MM.1S (cell line): ENCODE results near the gene PARK7.
"Not testable (repeated sequence)": the region's sequence is repeated elsewhere in the genome, so short reads cannot be mapped to it uniquely, and the experiment has no call there.

Source experiments
- DNase-seq: peaks from one replicate; pipeline ENCODE4 v3.0.0-alpha.2; 2015
- H2AFZ ChIP-seq: fragments of 300-600 bp; sonication (generic); 2 replicates; pipeline ENCODE4 v1.6.0; 2016; ENCODE audit warnings: antibody characterized with exemption, low read length
- H3F3A ChIP-seq: fragments of 300-600 bp; sonication (generic); 2 replicates; pipeline ENCODE4 v1.6.1; 2016; ENCODE audit warnings: mild to moderate bottlenecking, antibody characterized with exemption, low read length, moderate library complexity, mixed read lengths; ENCODE audit not compliant: insufficient read depth
- H3K27ac ChIP-seq: fragments of 300-600 bp; sonication (generic); 2 replicates; pipeline ENCODE4 v1.5.1; 2016; ENCODE audit warnings: mild to moderate bottlenecking, low read length
- H3K27me3 ChIP-seq: fragments of 300-600 bp; sonication (generic); replicated peaks from 2 replicates; pipeline ENCODE4 v1.6.0; 2016; ENCODE audit warnings: low read length; ENCODE audit not compliant: insufficient read depth
- H3K36me3 ChIP-seq: fragments of 300-600 bp; sonication (generic); replicated peaks from 2 replicates; pipeline ENCODE4 v1.6.1; 2016; ENCODE audit warnings: mild to moderate bottlenecking, low read length, mixed read lengths; ENCODE audit not compliant: insufficient read depth
- H3K4me1 ChIP-seq: fragments of 300-600 bp; sonication (generic); 2 replicates; pipeline ENCODE4 v1.6.1; 2016; ENCODE audit warnings: low read length, mixed read lengths
- H3K4me2 ChIP-seq: fragments of 300-600 bp; sonication (generic); 2 replicates; pipeline ENCODE4 v1.6.0; 2016; ENCODE audit warnings: low read depth, low read length
- H3K4me3 ChIP-seq: fragments of 300-600 bp; sonication (generic); 2 replicates; pipeline ENCODE4 v1.5.1; 2016; ENCODE audit warnings: low read length, mixed read lengths
- H3K79me2 ChIP-seq: fragments of 300-600 bp; sonication (generic); 2 replicates; pipeline ENCODE4 v1.6.1; 2016; ENCODE audit warnings: mixed run types, low read length, mixed read lengths
- H3K9ac ChIP-seq: fragments of 300-600 bp; sonication (generic); 2 replicates; pipeline ENCODE4 v1.6.1; 2016; ENCODE audit warnings: low read length, mixed read lengths
- H3K9me2 ChIP-seq: fragments of 300-600 bp; sonication (generic); replicated peaks from 2 replicates; pipeline ENCODE4 v1.6.1; 2016; ENCODE audit warnings: mild to moderate bottlenecking, low read length, mixed read lengths; ENCODE audit not compliant: insufficient read depth
- H3K9me3 ChIP-seq: fragments of 300-600 bp; sonication (generic); replicated peaks from 2 replicates; pipeline ENCODE4 v1.6.1; 2016; ENCODE audit warnings: mild to moderate bottlenecking, low read length, mixed read lengths; ENCODE audit not compliant: insufficient read depth
- H4K20me1 ChIP-seq: fragments of 300-600 bp; sonication (generic); 2 replicates; pipeline ENCODE4 v1.6.1; 2016; ENCODE audit warnings: mild to moderate bottlenecking, low read length, moderate library complexity, mixed read lengths; ENCODE audit not compliant: insufficient read depth
- CTCF ChIP-seq: fragments of 300-600 bp; sonication (generic); IDR thresholded peaks from 2 replicates; pipeline ENCODE4 v1.5.1; 2016; ENCODE audit warnings: antibody characterized with exemption, low read length, mixed read lengths
- EZH2 ChIP-seq: fragments of 300-600 bp; sonication (generic); optimal IDR thresholded peaks from 2 replicates; pipeline ENCODE3; 2017; ENCODE audit warnings: low read depth, mild to moderate bottlenecking, antibody characterized with exemption, low read length, mixed read lengths
- EZH2phosphoT487 ChIP-seq: fragments of 300-600 bp; sonication (generic); IDR thresholded peaks from 2 replicates; pipeline ENCODE4 v1.6.1; 2018; ENCODE audit warnings: antibody characterized with exemption, low read length

The PARK7 gene

DNA sequence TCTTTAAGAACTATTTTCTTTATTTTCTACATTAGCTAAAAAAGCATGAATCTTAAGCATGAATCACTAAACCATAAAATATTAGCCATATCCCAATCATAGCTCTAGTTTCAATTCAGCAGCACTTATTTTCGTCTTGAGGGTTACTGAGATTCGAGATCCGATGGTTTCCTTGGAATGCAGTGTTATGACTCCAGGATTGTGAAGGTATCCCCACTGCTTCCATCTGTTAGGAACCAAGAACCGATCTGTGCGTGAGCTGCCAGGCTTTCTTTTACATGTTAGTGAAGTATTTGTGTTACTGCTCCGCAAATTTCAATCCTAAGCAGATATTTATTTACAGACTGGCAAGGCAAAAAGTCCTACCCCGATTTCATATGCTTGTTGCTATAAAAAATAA, 39.7 kb upstream of the PARK7 start:
- Histone ChIP-seq H4K20me1 (no peaks in the 10 kb centered on the region), H3K9me3 (no peaks in the 10 kb centered on the region), H2AFZ (no peak overlapping the region), H3K79me2 (no peaks in the 10 kb centered on the region), H3K27ac (no peak overlapping the region), H3K4me3 (no peak overlapping the region), H3K36me3 (no peaks in the 10 kb centered on the region), H3F3A (no peaks in the 10 kb centered on the region), H3K9me2 (no peaks in the 10 kb centered on the region), H3K27me3 (peaks cover 43% of the 10 kb centered on the region), H3K4me2 (no peak overlapping the region), H3K9ac (no peak overlapping the region), H3K4me1 (no peaks in the 10 kb centered on the region)
- TF ChIP-seq EZH2, result no peak
- no peak for TF ChIP-seq EZH2phosphoT487
- TF ChIP-seq CTCF, result no peak
- no peak for DNase-seq

GRCh38 chr1:7922301-7922700, 39.2 kb upstream of the PARK7 start:
- Histone ChIP-seq H3K4me1 (no peaks in the 10 kb centered on the region), H3K4me3 (no peak overlapping the region), H3K27ac (no peak overlapping the region), H3K9ac (no peak overlapping the region), H3K9me2 (no peaks in the 10 kb centered on the region), H3F3A (no peaks in the 10 kb centered on the region), H3K9me3 (no peaks in the 10 kb centered on the region), H4K20me1 (no peaks in the 10 kb centered on the region), H2AFZ (no peak overlapping the region), H3K27me3 (peaks cover 46% of the 10 kb centered on the region), H3K36me3 (no peaks in the 10 kb centered on the region), H3K79me2 (no peaks in the 10 kb centered on the region), H3K4me2 (no peak overlapping the region)
- DNase-seq, result no peak
- no peak for TF ChIP-seq CTCF
- no peak for TF ChIP-seq EZH2phosphoT487
- TF ChIP-seq EZH2, result no peak

DNA sequence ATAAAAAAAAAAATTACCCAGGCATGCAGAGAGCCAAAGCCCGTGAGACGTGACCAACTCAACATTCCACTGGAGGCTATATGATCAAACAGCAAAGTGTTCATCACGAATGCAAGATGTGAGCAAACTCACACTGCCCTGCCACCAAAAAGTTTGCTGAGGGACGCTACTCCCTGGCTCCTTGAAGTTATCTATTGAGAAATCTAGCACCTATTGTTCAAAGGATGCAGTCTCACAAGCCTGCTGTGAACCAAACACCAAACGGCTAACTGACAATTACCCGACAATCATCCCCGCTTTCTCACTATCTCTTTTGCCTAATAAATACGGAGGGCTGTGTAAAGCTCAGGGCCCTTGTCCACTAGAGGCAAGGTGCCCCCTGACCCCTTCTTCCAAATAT, 34.5 kb upstream of the PARK7 start:
- H3K9me3 ChIP-seq, H3K4me3 ChIP-seq, H3K4me2 ChIP-seq, H3K36me3 ChIP-seq, H3K27ac ChIP-seq, H2AFZ ChIP-seq, H3K9ac ChIP-seq, H3K79me2 ChIP-seq, H4K20me1 ChIP-seq, H3K9me2 ChIP-seq, DNase-seq, H3K4me1 ChIP-seq, H3F3A ChIP-seq: not testable (repeated sequence)
- peaks cover 81% of the 10 kb centered on the region for H3K27me3 ChIP-seq

- Histone ChIP-seq H2AFZ (no peak overlapping the region), H3K27me3 (peaks cover 84% of the 10 kb centered on the region), H3K4me3 (no peak overlapping the region), H4K20me1 (no peaks in the 10 kb centered on the region), H3K4me1 (no peaks in the 10 kb centered on the region), H3K9me3 (no peaks in the 10 kb centered on the region), H3K4me2 (no peak overlapping the region), H3K9me2 (no peaks in the 10 kb centered on the region), H3K36me3 (no peaks in the 10 kb centered on the region), H3F3A (no peaks in the 10 kb centered on the region), H3K27ac (no peak overlapping the region), H3K9ac (no peak overlapping the region), H3K79me2 (no peaks in the 10 kb centered on the region)
- DNase-seq, result no peak
- no peak for TF ChIP-seq CTCF
- TF ChIP-seq EZH2, result no peak
- TF ChIP-seq EZH2phosphoT487, result no peak
Observed at GRCh38 chr1:7928247-7928646, 33.3 kb upstream of the PARK7 start.
